GM12864 (cell line): ENCODE data around the gene TREML1.
A peak's percentile ranks its signal among the peaks of the same experiment; 100 is the strongest.

Source experiments
- DNase-seq: peaks from one replicate; pipeline ENCODE4 v3.0.0-alpha.2; 2011; ENCODE audit warnings: low read depth
- H3K4me3 ChIP-seq: 2 replicates; pipeline ENCODE4 v1.5.1; 2011; ENCODE audit warnings: mild to moderate bottlenecking, low read depth, low read length, control low read depth
- CTCF ChIP-seq: IDR thresholded peaks from 2 replicates; pipeline ENCODE4 v1.5.1; 2011; ENCODE audit warnings: low read depth, mild to moderate bottlenecking, moderate library complexity, low read length, control low read depth, inconsistent platforms; ENCODE audit errors: missing control alignments

Gene TREML1

DNA sequence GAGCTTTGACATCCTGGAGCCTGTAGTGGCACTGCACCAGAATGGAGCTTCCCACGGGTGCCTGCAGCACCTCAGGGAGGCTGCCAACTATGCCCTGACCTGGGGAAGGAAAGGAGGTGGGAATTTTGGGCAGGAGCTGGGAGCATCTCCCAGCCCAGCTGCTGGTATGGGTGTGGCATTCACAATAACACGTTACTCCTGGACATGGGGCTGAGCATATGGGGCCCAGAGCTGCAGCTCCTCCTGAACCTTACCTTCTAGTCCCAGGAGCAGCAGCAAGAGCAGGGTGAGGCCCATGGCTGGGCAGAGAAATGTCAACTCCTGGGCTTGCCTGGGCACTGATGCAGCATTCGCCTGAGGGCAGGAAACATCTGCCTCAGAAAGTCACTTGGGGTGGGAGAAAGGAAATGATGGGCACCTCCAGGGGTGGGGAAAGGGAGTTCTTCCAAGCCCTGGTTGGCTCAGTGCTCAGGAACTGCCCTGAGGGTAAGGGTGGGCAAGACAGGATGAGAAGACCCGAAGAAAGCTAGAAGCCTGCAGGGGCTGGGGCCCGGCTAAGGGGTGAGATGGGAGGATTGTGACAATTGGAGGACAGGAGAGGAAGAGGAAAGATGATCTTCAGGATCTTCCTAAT is at the start of gene TREML1:
TREML1 (minus strand) TSS at position 356 of the 634 bp plus-strand sequence; CDS start at position 297, 59 bp downstream.
- TF ChIP-seq CTCF, result no peak

GRCh38 chr6:41201764-41202173 is 47.6 kb upstream of the TREML1 start:
- no peak for TF ChIP-seq CTCF
- DNase-seq, result no peak
- H3K4me3 ChIP-seq, result no peak overlapping the region

More for the DNA sequence above, at the start of gene TREML1:
- H3K4me3 ChIP-seq, result no peak within 1 kb of the TSS
- no peak for DNase-seq

DNA sequence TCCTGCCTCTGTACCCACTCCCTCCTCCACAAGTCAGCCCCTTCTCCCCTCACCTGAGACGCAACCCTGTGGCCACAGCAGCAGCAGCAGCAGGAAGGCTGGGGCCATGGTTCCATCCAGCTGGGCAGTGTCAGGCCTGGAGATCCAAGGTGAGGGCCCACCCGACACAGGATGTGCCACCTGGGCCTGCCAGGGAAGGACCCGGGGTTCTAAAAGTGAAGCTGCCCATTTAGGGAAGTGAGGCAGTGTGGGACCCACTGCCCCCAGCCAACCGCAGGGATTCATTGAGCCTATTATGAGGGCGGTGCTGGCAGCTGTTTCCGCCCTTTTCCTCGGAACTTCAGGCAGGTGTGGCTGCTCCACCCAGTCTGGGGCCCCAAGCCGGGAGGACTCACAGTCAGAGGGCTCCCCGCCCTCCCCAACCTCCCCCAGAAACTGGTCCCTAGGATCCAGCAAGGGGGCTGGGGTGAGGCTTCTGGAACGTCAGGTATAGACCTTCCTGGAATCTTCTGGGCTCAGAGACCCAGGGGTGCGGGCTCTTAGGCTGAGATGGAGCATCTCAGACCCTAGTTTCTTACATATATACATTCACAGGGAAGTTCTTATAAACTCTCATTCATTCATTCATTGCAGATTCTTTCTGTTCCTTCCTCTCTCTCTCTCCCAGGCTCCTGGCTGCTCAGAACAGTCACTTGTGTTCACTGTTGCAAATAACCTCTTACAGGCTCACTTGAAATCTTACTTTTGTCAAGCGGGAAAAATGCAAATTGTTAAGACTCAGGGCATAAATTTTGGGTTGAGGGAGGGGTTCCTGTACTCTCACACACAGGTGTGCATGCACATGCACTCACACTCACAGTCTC is 47.0 kb upstream of the TREML1 start, which contains the start of gene TREML2:
TREML2 (minus strand) TSS at position 249 of the 863 bp plus-strand sequence; CDS start at position 108, 141 bp downstream.
- DNase-seq, result no peak
- TF ChIP-seq CTCF, result no peak
- H3K4me3 ChIP-seq, result peak within 1 kb of the TSS; percentile 41

- H3K4me3 ChIP-seq, result peak overlapping the region; percentile 41
- DNase-seq, result peak; percentile 38
- no peak for TF ChIP-seq CTCF
Measured at GRCh38 chr6:41200296-41200900, 46.3 kb upstream of the TREML1 start.

GRCh38 chr6:41199552-41200246 is 45.6 kb upstream of the TREML1 start:
- H3K4me3 ChIP-seq, result no peak overlapping the region
- no peak for TF ChIP-seq CTCF
- DNase-seq, result peak; percentile 37

DNA sequence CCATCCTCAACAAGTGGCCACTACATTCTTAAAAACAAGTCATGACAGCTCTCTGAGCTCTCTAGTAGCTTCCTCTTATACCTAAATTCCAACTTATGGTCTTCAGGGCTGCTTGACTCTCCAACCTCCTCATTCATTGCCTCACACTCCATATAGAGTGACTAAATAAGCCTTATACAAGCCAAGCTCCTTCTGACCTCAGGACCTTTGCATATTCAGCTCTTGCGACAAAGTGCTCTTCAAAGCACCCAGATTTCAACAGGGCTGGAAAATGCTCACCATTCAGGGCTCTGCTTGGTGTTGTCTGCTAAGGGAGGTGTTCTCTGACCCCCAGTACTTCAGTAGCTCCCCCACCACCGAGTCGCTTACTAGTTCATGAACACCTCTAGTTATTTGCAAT is 43.1 kb upstream of the TREML1 start:
- DNase-seq, result no peak
- no peak overlapping the region for H3K4me3 ChIP-seq
- TF ChIP-seq CTCF, result no peak
